ENCODE data around the gene SLC6A18.
"Not testable (repeated sequence)": the region's sequence is repeated elsewhere in the genome, so short reads cannot be mapped to it uniquely, and the experiment has no call there.

Gene SLC6A18

GRCh38 chr5:1276930-1277329 lies 51.7 kb downstream of the SLC6A18 start:
- in situ Hi-C loops (cut with HindIII; ENCODE audit: low pct_unique_long_range_greater_than_20kb, low sequenced_read_pairs) = no loop called here
- no peak for TF ChIP-seq JUND (IDR thresholded peaks at IDR 0.05; ENCODE audit: low read depth)
- no peak for DNase-seq (ENCODE audit: low read depth in 1 of 2, low spot score in 1 of 2)

- TF ChIP-seq JUND (IDR thresholded peaks at IDR 0.05; ENCODE audit: low read depth) = no peak
- no peak for DNase-seq (ENCODE audit: low read depth in 1 of 2, low spot score in 1 of 2)
- in situ Hi-C loops (cut with HindIII; ENCODE audit: low pct_unique_long_range_greater_than_20kb, low sequenced_read_pairs) = no loop called here
Observed at GRCh38 chr5:1277331-1277730, 52.1 kb downstream of the SLC6A18 start.

GRCh38 chr5:1277781-1278180 lies 52.6 kb downstream of the SLC6A18 start:
- in situ Hi-C loops (cut with HindIII; ENCODE audit: low pct_unique_long_range_greater_than_20kb, low sequenced_read_pairs) = no loop called here
- DNase-seq (ENCODE audit: low read depth in 1 of 2, low spot score in 1 of 2) = no peak
- TF ChIP-seq JUND (IDR thresholded peaks at IDR 0.05; ENCODE audit: low read depth) = no peak

- in situ Hi-C loops (cut with HindIII; ENCODE audit: low pct_unique_long_range_greater_than_20kb, low sequenced_read_pairs) = no loop called here
- TF ChIP-seq JUND (IDR thresholded peaks at IDR 0.05; ENCODE audit: low read depth) = no peak
- DNase-seq (ENCODE audit: low read depth in 1 of 2, low spot score in 1 of 2) = no peak
Observed at GRCh38 chr5:1278216-1278615, 53.0 kb downstream of the SLC6A18 start.

GRCh38 chr5:1278656-1279442 lies 53.7 kb downstream of the SLC6A18 start:
- no peak for DNase-seq (ENCODE audit: low read depth in 1 of 2, low spot score in 1 of 2)
- TF ChIP-seq JUND (IDR thresholded peaks at IDR 0.05; ENCODE audit: low read depth) = no peak
- in situ Hi-C loops (cut with HindIII; ENCODE audit: low pct_unique_long_range_greater_than_20kb, low sequenced_read_pairs) = no loop called here

GRCh38 chr5:1279443-1280151 lies 54.4 kb downstream of the SLC6A18 start:
- in situ Hi-C loops (cut with HindIII; ENCODE audit: low pct_unique_long_range_greater_than_20kb, low sequenced_read_pairs) = no loop called here
- DNase-seq (ENCODE audit: low read depth in 1 of 2, low spot score in 1 of 2) = no peak
- TF ChIP-seq JUND (IDR thresholded peaks at IDR 0.05; ENCODE audit: low read depth) = no peak

- DNase-seq (ENCODE audit: low read depth in 1 of 2, low spot score in 1 of 2) = no peak
- in situ Hi-C loops (cut with HindIII; ENCODE audit: low pct_unique_long_range_greater_than_20kb, low sequenced_read_pairs) = no loop called here
- no peak for TF ChIP-seq JUND (IDR thresholded peaks at IDR 0.05; ENCODE audit: low read depth)
Observed at GRCh38 chr5:1280177-1281037, 55.2 kb downstream of the SLC6A18 start.

- DNase-seq (ENCODE audit: low read depth in 1 of 2, low spot score in 1 of 2) = no peak
- in situ Hi-C loops (cut with HindIII; ENCODE audit: low pct_unique_long_range_greater_than_20kb, low sequenced_read_pairs) = no loop called here
- no peak for TF ChIP-seq JUND (IDR thresholded peaks at IDR 0.05; ENCODE audit: low read depth)
Observed at GRCh38 chr5:1281038-1281882, 56.1 kb downstream of the SLC6A18 start.

- DNase-seq (ENCODE audit: low read depth in 1 of 2, low spot score in 1 of 2) = no peak
- TF ChIP-seq JUND (IDR thresholded peaks at IDR 0.05; ENCODE audit: low read depth) = no peak
- in situ Hi-C loops (cut with HindIII; ENCODE audit: low pct_unique_long_range_greater_than_20kb, low sequenced_read_pairs) = no loop called here
Observed at GRCh38 chr5:1282131-1282992, 57.2 kb downstream of the SLC6A18 start.

GRCh38 chr5:1282993-1283728 lies 58.0 kb downstream of the SLC6A18 start:
- not testable (repeated sequence) for DNase-seq (ENCODE audit: low read depth in 1 of 2, low spot score in 1 of 2)

GRCh38 chr5:1283729-1284041 lies 58.5 kb downstream of the SLC6A18 start:
- in situ Hi-C loops (cut with HindIII; ENCODE audit: low pct_unique_long_range_greater_than_20kb, low sequenced_read_pairs); DNase-seq (ENCODE audit: low read depth in 1 of 2, low spot score in 1 of 2): not testable (repeated sequence)

More at GRCh38 chr5:1282993-1283728, 58.0 kb downstream of the SLC6A18 start:
- in situ Hi-C loops (cut with HindIII; ENCODE audit: low pct_unique_long_range_greater_than_20kb, low sequenced_read_pairs) = not testable (repeated sequence)

GRCh38 chr5:1284336-1284970 lies 59.3 kb downstream of the SLC6A18 start:
- DNase-seq (ENCODE audit: low read depth in 1 of 2, low spot score in 1 of 2); in situ Hi-C loops (cut with HindIII; ENCODE audit: low pct_unique_long_range_greater_than_20kb, low sequenced_read_pairs): not testable (repeated sequence)

Data from T47D (cell line).